Fibroblast of skin of abdomen (primary cell): ENCODE results near the gene UNC45B. TPM values are rescaled to one million over a fixed set of nuclear protein-coding genes. Genes with fewer than 3 reads are reported as not detected.
A peak's percentile ranks its signal among the peaks of the same experiment; 100 is the strongest.
"Not testable (repeated sequence)": the region's sequence is repeated elsewhere in the genome, so short reads cannot be mapped to it uniquely, and the experiment has no call there.

ENCODE experiments used
- DNase-seq: peaks from one replicate; pipeline ENCODE4 v3.0.0-alpha.2; 2013
- polyA plus RNA-seq, 2 experiments: library from polyadenylated mRNA; unstranded; fragments of 120-200 nt; gene quantifications; one replicate each; pipeline ENCODE4 v1.2.1, GENCODE V29; 2013; ENCODE audit not compliant: insufficient read length in 2 of 2

The UNC45B gene, protein sequence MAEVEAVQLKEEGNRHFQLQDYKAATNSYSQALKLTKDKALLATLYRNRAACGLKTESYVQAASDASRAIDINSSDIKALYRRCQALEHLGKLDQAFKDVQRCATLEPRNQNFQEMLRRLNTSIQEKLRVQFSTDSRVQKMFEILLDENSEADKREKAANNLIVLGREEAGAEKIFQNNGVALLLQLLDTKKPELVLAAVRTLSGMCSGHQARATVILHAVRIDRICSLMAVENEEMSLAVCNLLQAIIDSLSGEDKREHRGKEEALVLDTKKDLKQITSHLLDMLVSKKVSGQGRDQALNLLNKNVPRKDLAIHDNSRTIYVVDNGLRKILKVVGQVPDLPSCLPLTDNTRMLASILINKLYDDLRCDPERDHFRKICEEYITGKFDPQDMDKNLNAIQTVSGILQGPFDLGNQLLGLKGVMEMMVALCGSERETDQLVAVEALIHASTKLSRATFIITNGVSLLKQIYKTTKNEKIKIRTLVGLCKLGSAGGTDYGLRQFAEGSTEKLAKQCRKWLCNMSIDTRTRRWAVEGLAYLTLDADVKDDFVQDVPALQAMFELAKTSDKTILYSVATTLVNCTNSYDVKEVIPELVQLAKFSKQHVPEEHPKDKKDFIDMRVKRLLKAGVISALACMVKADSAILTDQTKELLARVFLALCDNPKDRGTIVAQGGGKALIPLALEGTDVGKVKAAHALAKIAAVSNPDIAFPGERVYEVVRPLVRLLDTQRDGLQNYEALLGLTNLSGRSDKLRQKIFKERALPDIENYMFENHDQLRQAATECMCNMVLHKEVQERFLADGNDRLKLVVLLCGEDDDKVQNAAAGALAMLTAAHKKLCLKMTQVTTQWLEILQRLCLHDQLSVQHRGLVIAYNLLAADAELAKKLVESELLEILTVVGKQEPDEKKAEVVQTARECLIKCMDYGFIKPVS
- polyA plus RNA-seq (2013, experiment 1 of 2; ENCODE audit: insufficient read length), result 0.51 TPM
- polyA plus RNA-seq (2013, experiment 2 of 2; ENCODE audit: insufficient read length), result 0.35 TPM

DNA sequence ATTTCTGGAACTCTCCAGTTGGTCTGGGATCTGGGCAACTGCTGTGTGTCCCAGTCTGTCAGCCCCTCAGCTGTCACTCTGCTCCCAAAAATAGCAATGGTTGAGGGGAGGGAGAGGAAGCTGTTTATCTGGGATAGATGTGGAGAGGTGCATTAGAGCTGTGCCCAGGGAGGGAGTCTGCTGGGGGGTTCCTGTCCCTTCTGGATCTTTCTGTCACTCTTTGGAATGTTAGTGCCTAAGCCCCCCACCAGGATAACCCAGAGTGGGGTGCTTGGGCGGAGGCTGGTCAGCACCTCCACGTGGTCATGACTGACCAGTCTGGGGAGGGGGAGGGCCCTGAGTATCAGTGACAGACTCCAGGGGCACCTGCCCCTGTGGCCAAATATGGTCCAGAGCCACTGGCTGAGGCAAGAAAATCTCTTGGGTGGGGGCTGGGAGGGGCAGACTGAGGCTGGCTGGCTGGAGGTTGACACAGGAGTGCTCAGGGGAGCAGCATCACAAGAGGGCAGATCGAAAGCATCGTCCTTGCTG lies at the start of gene UNC45B:
TSS of gene UNC45B (plus strand) at position 443 of the 531 bp plus-strand sequence. CDS start 447 bp downstream, outside the sequence.
- no peak for DNase-seq

DNA sequence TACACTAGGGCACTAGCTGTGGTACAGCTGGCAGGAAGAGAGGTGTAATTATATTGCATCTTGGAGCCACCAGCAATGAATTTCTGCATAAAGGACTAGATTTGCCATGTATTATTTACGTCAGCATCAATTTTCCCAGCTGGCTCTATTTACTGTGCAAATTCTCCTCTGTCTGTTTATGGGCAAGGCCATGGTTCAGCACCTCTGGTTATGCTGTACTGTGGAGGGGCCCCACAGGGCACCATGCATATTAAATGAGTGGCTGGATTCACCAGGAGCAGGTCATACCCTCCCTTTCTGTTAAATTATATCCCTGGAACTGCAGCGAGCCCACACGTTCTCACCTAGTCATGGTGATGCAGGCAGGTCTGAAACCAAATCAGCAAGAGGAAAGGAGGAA lies 47.7 kb upstream of the UNC45B start:
- DNase-seq, result no peak

DNA sequence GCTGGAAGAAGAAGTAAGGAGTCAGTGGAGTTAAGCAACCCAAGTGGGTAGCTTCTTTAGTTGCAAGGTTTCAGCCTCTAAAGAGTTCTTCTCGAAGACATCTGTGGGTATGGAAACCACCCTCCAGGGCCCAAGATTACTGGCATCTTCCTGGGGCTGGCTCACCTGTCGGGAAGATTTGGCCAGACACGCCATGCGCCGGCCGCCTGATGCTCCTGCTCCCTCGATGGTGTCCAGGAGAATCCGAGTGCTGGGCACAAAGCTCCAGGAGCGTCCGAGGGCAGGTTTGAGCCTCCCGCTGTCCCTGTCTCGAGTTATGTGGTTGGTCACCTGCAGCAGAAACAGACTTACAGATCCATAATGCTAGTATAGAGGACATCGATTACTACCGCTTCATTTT lies 46.6 kb upstream of the UNC45B start:
- no peak for DNase-seq

DNA sequence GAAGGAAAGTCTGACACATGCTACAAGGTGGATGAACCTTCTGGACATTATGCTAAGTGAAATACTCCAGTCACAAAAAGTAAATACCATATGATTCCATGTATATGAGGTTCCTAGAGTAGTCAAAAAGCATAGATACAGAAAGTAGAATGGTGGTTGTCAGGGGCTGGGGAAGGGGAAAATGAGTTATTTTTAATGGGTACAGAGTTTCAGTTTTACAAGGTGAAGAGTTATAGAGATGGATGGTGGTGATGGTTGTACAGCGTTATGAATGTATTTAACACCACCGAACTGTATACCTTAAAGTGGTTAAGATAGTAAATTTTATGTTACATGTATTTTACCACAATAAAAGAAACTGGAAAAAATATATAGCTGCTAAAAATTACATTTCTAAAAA lies 45.9 kb upstream of the UNC45B start:
- no peak for DNase-seq

DNA sequence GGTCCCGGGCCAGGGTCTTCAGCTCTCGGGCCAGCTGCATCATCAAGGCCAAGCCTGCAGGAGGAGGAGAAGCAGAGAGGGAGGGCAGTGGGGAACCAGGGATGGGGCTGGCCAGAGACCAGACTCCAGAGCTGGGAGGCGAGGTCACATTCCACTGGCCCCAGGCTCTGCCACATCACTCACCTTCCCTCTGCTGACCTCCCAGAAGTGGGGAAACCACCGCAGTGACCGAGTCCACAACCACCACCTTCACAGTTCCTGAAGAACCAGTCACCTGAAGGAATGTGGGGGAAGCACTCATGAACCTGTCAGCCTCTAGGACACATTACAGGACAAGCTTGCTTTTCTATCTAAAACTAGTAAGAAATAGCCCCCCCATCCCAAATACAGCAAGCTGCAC lies 44.3 kb upstream of the UNC45B start:
- DNase-seq, result no peak

DNA sequence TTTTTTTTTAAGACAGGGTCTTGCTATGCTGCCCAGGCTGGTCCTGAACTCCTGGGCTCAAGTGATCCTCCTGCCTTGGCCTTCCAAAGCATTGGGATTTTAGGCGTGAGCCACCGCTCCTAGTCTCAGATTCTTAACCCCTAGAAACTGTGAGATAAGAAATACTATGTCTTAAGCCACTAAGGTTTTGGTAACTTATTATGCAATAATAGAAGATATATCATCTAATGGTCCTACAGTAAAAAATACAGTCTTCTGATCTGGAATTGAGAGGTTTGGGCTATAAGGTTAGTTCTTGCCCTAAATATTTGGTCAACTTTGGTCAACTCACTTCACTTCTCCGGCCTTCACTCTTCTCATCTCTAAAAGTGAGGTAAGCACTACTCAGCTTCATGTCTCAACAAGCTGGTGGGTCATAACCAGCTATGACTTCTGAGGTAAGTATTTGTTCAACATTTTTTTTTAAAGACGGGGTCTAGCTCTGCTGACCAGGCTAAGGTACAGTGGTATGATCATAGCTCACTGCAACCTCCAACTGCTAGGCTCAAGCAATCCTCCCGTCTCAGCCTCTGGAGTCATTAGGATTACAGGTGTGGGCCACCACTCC lies 42.7 kb upstream of the UNC45B start:
- DNase-seq, result no peak

DNA sequence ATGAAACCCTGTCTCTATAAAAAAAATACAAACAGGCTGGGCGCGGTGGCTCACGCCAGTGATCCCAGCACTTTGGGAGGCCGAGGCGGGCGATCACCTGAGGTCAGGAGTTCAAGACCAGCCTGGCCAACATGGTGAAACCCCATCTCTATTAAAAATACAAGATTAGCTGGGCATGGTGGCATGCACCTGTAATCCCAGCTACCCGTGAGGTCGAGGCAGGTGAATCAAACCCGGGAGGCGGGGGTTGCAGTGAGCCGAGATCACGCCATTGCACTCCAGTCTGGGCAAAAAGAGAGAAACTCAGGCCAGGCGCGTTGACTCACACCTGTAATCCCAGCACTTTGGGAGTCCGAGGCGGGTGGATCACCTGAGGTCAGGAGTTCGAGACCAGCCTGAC lies 36.8 kb upstream of the UNC45B start:
- DNase-seq, result not testable (repeated sequence)

DNA sequence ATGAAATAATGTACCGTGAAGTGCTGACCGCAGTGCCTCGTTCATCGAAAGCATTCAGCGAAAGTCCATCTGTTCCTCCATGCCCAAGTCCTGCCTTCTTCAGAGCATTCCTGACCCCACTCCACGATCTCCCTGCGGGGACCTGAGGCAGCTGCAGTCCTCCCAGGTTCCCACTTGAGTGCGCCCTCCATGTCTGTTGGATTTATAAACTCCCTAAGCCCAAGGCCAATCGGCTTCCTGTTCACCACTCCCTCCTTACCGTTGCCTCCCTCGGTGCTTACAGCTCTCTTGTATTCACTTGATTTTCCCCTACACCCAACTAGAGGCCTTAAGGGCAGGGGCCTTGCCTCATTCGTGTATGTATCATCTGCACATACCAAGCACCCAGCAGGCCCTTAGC lies 30.8 kb upstream of the UNC45B start:
- DNase-seq, result no peak

DNA sequence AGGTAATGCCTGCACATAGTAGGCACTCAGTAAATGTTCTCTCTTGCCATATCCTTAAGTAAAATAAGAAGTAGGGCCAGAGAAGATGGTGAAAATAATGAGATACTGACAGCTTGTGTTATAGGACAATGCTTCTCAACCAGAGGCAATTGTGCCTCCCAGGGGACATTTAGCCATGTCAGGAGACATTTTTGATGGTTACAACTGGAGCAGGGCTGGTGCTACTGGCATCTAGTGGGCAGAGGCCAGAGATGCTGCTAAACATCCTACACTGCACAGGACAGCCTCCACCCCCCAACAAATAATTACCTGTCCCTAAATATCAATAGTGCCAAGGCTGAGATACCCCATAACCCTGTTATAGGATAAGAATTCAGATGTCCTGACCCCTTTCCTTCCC lies 29.6 kb upstream of the UNC45B start:
- peak; percentile 27 for DNase-seq

DNA sequence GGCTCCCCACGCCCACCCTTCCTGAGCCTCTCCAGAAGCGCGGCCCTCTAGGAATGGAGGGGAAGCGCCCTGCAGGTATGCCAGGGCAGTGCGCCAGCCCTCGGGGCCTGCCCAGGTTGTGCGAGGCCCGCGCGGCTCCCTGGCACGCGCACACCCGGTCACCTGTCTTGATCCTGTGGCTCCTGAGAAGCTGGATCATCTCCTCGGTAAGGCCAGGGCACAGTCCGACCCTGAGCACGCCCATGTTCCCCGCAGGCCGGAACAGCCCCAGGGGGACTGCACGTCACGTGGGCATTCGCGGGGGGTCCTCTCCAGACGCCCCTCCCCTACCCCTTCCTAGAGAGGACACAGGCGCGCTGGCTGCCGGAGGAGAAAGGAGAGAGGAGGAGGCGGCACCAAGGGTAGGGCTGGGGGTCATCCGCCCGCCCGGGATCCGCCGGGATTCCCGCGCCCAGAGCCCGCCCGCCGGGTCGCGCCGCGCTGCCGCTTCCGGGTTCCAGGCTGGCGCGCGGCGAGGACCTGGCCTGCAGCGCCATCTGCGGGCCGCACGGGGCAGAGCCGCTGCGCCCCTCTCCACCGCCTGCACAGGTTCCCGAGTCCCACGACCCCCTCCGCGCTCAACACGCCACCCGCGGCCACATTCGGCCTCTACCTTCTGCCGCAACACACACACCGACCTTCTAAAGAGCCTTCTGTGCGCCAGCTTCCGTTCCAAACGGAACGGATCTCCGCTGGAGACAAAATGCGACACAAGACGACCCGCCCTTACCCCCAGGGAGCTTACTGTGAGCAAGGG lies 28.0 kb upstream of the UNC45B start, which contains the start of gene RAD51D:
TSS of gene RAD51D (minus strand) at position 491 of the 796 bp plus-strand sequence. CDS start at position 244, 247 bp downstream.
- peak; percentile 71 for DNase-seq

DNA sequence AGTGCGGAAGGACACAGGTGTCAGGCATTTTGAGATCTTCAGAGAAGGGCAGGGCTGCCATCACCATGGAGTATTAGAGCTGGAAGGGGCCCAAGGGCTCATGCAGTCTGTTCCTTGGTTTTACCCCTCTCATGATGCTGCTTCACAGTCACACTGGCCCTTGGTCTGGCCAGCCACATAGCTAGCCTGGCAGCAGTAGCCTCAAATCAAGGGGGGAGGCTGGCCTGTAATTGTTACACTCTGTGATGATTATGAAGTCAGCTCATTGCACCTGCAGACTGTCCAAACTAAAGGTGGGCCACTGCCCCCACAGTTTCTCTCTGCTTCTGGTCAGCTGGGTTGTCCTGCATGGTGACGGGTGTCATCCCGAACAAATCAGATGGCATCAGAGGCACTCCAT lies 26.3 kb upstream of the UNC45B start, which contains the start of gene FNDC8:
TSS of gene FNDC8 (plus strand) at position 301 of the 400 bp plus-strand sequence. CDS start at position 380, 79 bp downstream.
- DNase-seq, result no peak

DNA sequence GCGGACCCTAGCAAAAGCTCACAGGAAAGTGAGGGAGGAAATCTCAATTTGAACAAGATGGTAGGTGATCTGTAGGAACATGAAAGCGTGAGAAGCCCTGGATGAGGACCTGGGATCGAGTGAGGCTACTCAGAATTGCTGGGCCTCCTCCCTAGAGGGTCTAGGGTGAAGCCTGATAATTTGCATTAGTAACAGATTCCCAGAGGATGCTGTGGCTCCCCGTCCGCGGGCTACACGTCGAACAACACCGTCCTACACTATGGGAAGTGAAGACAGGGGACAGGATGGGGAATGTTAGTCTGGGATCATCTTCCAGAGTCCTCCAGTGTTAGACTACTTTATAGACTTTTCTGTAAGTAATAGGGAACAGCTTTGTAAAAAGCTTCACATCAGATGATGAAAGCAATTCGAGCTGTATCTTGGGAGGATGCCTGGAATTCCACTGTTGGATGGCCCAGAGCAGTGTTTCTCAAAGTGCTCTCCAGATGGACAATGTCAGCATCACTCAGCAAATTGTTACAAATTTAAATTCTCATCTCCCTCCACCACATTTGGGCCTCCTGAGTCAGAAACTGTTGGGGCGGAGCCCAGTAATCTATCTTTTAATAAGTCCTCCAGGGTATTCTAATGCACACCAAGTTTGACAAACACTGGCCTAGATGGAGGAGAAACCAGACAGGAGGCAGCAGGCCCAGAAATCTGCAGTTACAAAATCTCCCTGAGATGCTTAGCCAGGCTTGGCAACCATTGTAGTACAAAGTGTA lies 19.7 kb upstream of the UNC45B start:
- DNase-seq, result peak; percentile 85

DNA sequence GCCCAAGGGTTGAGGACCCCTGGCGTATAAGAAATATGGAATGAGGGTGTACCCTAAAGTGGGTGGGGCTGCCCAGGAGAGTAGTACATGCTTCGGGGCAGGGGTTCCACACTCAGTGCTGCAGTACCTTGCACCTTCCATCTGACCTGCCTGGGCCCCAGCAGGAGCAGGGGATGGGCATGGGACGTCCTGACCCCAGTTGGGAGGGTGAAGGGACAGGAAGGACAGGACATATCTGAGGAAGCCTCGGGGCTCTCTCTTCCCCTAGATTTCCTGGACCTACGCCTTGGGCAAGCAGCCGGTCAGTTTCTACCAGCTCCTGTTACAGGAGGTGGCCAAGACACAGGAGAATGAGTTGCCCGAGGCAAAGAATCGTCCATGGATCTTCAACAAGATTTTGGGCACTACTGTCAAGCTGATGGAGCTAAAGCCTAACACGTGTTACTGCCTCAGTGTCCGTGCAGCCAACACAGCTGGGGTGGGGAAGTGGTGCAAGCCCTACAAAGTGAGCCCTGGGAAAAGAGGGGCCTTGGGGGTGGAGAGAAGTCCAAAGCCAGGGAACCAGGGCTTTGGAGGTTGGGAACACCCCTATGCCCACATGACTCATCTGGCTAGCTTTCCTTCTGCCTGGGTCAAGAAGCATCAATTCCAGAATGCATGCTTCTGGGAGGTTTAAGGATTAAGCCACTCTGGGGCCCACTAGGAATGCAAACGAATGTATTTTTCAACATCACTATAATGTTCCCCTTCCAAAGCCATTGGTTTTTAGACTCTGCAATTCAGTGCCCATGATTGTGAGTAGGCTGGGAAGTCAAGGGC lies 18.3 kb upstream of the UNC45B start:
- DNase-seq, result no peak

DNA sequence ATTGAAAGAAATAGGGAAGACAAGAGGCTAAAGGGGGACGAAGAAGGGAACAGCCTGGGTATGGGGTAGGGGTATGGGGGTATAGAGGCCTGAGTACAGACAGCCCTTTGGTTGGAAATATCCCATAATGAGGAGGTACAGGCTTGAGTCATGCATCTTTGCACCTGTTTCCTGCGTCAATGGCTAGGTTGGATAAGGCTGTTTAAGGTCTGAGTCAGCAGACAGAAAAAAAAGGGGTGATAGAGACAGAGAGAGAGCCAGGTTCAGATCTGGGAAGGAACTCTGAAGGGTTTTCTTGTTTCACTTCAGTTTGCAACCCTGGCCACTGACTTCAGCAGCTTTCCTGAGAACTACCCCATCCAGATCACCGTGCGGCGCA lies 17.7 kb upstream of the UNC45B start:
- DNase-seq, result no peak

DNA sequence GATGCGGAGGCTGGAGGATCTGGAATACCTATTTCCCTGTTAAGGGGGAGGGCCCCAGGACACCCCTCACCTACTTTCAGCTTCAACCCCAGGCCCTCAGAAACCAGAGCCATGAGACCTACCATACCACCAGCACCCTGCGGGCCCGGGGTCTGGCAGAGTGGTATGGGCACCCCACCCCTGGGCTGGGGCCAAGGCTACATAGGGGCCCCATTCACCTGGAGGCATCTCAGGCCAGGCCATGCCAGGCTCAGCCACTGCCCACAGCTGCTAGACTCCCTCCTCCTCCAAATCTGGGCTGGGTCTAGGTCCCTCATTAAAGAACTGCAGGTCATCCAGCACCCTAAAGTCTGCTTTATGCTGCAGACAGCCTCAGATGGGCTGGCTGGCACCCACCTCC lies 17.2 kb upstream of the UNC45B start:
- DNase-seq, result no peak

DNA sequence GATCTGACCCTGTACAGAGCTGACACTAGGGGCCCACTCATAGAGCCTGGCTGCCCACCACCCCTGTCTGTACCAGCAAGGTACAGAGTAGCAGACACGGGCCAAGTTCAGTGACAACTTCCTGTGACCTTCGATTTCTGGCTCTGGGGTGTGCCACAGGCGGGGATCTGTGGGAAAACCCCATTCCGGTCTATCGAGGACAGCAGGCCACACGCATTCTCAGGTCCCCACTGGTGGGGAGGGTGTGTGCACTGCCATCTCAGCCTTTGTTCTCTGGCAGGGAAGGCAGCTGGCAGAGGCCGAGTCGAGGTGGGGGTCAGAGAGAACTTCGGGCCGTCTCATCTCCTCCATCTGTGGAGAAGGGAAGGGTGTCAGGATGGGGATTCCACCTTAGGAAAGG lies 15.5 kb upstream of the UNC45B start:
- no peak for DNase-seq

DNA sequence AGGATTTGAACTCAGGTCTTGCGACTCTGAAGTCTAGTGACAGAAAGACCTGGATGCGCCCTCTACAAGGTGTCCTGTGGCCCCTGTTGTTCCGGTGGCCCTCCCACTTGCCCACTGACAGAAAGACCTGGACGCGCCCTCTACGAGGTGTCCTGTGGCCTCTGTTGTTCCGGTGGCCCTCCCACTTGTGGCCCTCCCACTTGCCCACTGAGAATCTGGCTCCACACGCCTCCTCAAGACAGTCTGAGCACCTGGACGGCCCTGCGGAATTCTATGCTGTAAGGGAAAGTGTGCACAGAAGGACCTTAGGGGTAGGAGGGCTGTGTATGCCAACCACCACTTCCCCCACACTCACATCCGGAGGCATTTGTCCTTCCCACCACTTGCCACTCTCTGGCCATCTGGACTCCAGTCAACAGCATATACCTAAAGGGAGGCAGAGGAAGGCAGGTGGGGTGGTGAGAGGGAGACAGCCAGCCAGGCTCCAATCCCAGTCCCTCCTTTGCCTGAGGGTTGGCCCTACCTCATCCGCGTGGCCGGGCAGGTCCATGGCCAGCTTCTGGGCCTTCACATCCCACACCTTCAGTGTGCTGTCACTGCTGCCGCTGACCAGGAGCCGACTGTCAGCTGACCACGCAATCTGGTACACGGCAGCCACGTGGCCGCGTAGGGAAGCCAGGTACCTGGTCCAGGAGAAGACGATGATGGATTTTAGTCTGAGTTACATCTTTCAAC lies 14.6 kb upstream of the UNC45B start:
- DNase-seq, result no peak

DNA sequence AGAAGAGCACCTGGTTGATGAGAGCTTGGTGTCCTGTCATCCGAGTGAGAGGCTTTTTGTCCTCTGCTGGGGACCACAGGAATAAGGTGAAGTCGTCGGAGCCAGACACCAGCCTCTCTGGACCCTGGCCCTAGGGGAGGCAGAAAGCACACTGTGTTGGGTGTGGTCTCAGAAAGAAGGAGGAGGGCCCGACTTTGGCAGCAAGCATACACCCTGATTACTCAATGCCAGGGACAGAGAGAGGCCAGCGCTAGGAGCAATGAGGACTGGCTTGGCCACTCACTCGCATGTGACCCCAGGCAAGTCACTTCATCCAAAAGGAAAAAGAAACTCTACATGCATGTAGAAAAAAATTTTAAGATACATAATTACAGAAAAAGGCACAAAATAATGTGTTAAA lies 12.3 kb upstream of the UNC45B start:
- no peak for DNase-seq

DNA sequence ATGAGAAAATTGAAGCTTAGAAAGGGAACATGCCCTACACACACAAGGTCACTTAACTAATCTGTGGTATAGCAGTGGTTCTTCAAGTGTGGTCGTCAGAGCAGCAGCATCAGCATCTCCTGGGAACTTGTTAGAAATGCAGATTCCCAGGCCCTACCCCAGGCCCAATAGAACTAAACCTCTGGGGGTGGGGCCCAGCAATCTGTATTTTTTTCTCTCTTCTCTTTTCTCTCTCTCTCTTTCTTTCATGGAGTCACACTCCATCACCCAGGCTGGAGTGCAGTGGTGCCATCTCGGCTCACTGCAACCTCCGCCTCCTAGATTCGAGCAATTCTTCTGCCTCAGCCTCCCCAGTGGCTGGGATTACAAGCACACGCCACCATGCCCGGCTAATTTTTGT lies 9.4 kb upstream of the UNC45B start:
- no peak for DNase-seq
